ENCODE measurements around the gene BRD3OS.

- no peak for TF ChIP-seq CTCF (IDR thresholded peaks at IDR 0.05)
- TF ChIP-seq POLR2A (IDR thresholded peaks at IDR 0.05): no peak
Measured at GRCh38 chr9:134030821-134031470, 5.7 kb downstream of the BRD3OS start.

Data from esophagus squamous epithelium (tissue), 4 donors.